ENCODE measurements around the gene ATRN. TPM values are rescaled to one million over a fixed set of nuclear protein-coding genes. Genes with fewer than 3 reads are reported as not detected.

Gene ATRN
- total RNA-seq, 4 donors from 2014 or later: 24.0 to 31.5 (median 26.4) TPM

GRCh38 chr20:3630429-3630828 is 159.6 kb downstream of the ATRN start:
- H3K4me3 ChIP-seq: no peak overlapping the region
- 83 to 88% methylated on average over 8 of the region's 8 CpGs for WGBS, 2 donors
- no peaks in the 10 kb centered on the region for H3K27me3 ChIP-seq
- no peak for DNase-seq (ENCODE audit: low spot score in 2 of 2)
- H3K9me3 ChIP-seq: no peaks in the 10 kb centered on the region
- TF ChIP-seq EP300 (IDR thresholded peaks at IDR 0.05) (no peak), POLR2A (IDR thresholded peaks at IDR 0.05) (no peak), CTCF (IDR thresholded peaks at IDR 0.05) (no peak)
- H3K27ac ChIP-seq: no peak overlapping the region
- H3K4me1 ChIP-seq: no peaks in the 10 kb centered on the region
- H3K36me3 ChIP-seq: peaks cover 0 to 64% (median 0%) of the 10 kb centered on the region in 3 donors

- H3K27ac ChIP-seq: no peak overlapping the region
- no peak for TF ChIP-seq CTCF (IDR thresholded peaks at IDR 0.05)
- TF ChIP-seq EP300 (IDR thresholded peaks at IDR 0.05): no peak
- TF ChIP-seq POLR2A (IDR thresholded peaks at IDR 0.05): no peak
- no peaks in the 10 kb centered on the region for H3K9me3 ChIP-seq
- H3K36me3 ChIP-seq: peaks cover 0 to 55% (median 0%) of the 10 kb centered on the region in 3 donors
- WGBS, 2 donors: 58 to 81% methylated on average over 5 of the region's 5 CpGs
- no peaks in the 10 kb centered on the region for H3K4me1 ChIP-seq
- H3K4me3 ChIP-seq: no peak overlapping the region
- H3K27me3 ChIP-seq: no peaks in the 10 kb centered on the region
- no peak for DNase-seq (ENCODE audit: low spot score in 2 of 2)
Measured at GRCh38 chr20:3631534-3631933, 160.7 kb downstream of the ATRN start.

- no peak overlapping the region for H3K27ac ChIP-seq
- TF ChIP-seq POLR2A (IDR thresholded peaks at IDR 0.05): no peak
- WGBS, 2 donors: 85 to 87% methylated on average over 7 of the region's 7 CpGs
- H3K4me3 ChIP-seq: no peak overlapping the region
- H3K36me3 ChIP-seq: peaks cover 0 to 54% (median 0%) of the 10 kb centered on the region in 3 donors
- no peak for DNase-seq (ENCODE audit: low spot score in 2 of 2)
- H3K27me3 ChIP-seq: no peaks in the 10 kb centered on the region
- no peaks in the 10 kb centered on the region for H3K9me3 ChIP-seq
- H3K4me1 ChIP-seq: no peaks in the 10 kb centered on the region
Measured at GRCh38 chr20:3632311-3633004, 161.6 kb downstream of the ATRN start.

GRCh38 chr20:3633913-3634478 is 163.2 kb downstream of the ATRN start:
- no peak overlapping the region for H3K27ac ChIP-seq
- WGBS, 2 donors: 60 to 67% methylated on average over 6 of the region's 6 CpGs
- no peak for DNase-seq (ENCODE audit: low spot score in 2 of 2)
- H3K9me3 ChIP-seq: no peaks in the 10 kb centered on the region
- no peaks in the 10 kb centered on the region for H3K27me3 ChIP-seq
- TF ChIP-seq CTCF (IDR thresholded peaks at IDR 0.05) (no peak), EP300 (IDR thresholded peaks at IDR 0.05) (no peak)
- no peak overlapping the region for H3K4me3 ChIP-seq
- H3K4me1 ChIP-seq: no peaks in the 10 kb centered on the region
- peaks cover 0 to 51% (median 0%) of the 10 kb centered on the region in 3 donors for H3K36me3 ChIP-seq

GRCh38 chr20:3635346-3635745 is 164.5 kb downstream of the ATRN start:
- H3K4me1 ChIP-seq: no peaks in the 10 kb centered on the region
- TF ChIP-seq EP300 (IDR thresholded peaks at IDR 0.05): no peak
- TF ChIP-seq CTCF (IDR thresholded peaks at IDR 0.05): no peak
- no peak for TF ChIP-seq POLR2A (IDR thresholded peaks at IDR 0.05)
- H3K9me3 ChIP-seq: no peaks in the 10 kb centered on the region
- H3K27ac ChIP-seq: no peak overlapping the region
- WGBS, 2 donors: 93 to 98% methylated on average over 1 of the region's 1 CpG
- no peak overlapping the region for H3K4me3 ChIP-seq
- no peaks in the 10 kb centered on the region for H3K27me3 ChIP-seq
- peaks cover 0 to 52% (median 0%) of the 10 kb centered on the region in 3 donors for H3K36me3 ChIP-seq
- DNase-seq (ENCODE audit: low spot score in 2 of 2): no peak

Data from tibial nerve (tissue), 4 donors.